Tibial nerve (tissue), 3 donors: ENCODE results near the gene PRR5.

Experiments used
- CTCF ChIP-seq, 5 experiments: fragments of 200-600 bp in 3 of 5; fragments of 450-650 bp in 2 of 5; sonication (generic) in 3 of 5; IDR thresholded peaks; one replicate each; pipeline ENCODE4 v1.5.1; 2016 to 2019; ENCODE audit warnings: antibody characterized with exemption in 5 of 5, mild to moderate bottlenecking in 3 of 5, moderate library complexity in 2 of 5
- POLR2A ChIP-seq, 2 donors: fragments of 450-650 bp; IDR thresholded peaks; one replicate each; pipeline ENCODE4 v1.6.1; 2017; ENCODE audit warnings: antibody characterized with exemption in 2 of 2, mild to moderate bottlenecking in 2 of 2, moderate library complexity in 2 of 2

GRCh38 chr22:44693145-44693544 lies 8.9 kb upstream of the PRR5 start:
- TF ChIP-seq CTCF (IDR thresholded peaks at IDR 0.05) (no peak), POLR2A (IDR thresholded peaks at IDR 0.05) (no peak)
